Esophagus mucosa (tissue), 1 donor: ENCODE results near the gene TIMM21. TPM values are rescaled to one million over a fixed set of nuclear protein-coding genes. Genes with fewer than 3 reads are reported as not detected.
A peak's percentile ranks its signal among the peaks of the same experiment; 100 is the strongest.

Experiments
- ATAC-seq: fragments of 200-7000 bp; cut with Tn5 transposase; one replicate; pipeline ENCODE4 v1.9.1; 2020
- total RNA-seq: library from RNA; stranded (reverse); gene quantifications from one replicate; pipeline ENCODE4 v1.2.4, GENCODE V29; 2023
- donor health status: DM: yes; HTN: yes; CAD: no.

The TIMM21 gene
- total RNA-seq, 1 donor from 2014 or later: 23.2 TPM

DNA sequence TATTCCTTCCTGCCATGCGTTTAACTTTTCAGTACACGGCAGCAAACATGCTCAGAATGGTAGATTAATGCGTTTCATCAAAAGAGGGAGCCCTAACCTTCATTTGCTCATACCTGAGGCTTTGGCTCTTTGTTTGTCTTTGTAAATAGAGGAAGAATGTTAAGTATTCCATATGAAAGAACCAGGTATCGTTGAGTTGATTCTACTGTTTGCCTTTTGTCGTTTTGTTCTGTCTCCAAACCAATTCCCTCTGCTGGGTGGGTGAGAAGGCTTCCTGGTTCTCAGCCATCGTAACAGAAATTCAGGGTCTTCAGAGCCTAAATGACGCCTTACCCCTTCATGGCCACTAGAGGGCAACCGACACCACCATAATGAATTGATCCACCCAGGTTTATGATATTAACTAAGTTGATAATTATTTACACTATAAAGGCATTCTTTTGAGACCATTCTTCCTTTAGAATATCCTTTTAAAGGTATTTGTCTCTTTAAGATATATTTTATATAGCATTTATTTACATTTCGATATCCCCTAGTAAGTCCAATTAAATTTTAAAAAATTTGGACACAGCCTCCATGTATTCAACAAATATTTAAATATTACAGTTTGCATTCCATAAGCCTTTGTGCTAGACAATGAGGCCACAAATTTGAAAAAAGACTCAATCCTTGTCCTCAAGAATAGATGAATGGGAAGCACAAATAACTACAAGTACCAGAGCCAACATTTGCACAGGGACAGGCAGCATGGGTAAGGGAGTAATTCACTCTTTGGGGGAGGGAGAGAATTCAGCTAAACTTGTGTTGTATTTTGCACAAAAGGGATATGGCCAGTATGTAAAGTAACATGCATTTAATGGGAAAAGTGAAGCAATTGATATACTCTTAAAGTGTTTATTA lies 48.1 kb downstream of the TIMM21 start:
- ATAC-seq: peak; percentile 74

DNA sequence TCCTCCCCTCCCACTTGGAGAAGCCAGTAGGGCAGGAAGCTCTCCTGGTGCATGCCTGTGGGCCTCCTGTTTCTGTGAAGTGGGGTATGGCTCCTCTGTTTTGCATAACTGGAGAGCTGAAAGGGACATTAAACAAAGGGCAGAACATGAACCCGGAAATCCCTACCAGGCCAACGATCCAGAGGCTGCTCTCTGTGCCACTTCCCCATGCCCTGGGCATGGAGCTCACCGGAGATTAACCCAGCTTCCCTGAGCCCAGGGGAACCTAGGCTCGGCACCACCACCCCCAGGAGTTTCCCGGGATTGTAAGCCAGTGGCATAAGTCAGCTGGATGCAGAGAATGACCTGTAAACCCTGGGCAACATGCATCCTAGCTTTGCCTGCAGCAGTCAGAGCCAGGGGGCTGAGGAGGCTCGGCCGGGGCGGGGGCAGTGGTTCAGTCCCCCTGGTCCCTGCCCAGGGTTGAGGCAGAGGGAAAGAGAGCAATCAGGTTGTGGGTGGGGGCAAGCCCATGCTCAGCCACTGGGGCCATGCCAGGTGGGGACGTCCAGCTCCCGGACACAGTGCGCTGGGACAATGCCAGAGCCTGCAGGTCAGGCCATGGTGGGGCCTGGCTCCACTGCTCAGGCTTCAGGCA lies 49.5 kb downstream of the TIMM21 start:
- ATAC-seq: peak; percentile 30

- ATAC-seq: peak; percentile 31
These were observed 50.1 kb downstream of the TIMM21 start for GRCh38 chr18:74198453-74198852.

DNA sequence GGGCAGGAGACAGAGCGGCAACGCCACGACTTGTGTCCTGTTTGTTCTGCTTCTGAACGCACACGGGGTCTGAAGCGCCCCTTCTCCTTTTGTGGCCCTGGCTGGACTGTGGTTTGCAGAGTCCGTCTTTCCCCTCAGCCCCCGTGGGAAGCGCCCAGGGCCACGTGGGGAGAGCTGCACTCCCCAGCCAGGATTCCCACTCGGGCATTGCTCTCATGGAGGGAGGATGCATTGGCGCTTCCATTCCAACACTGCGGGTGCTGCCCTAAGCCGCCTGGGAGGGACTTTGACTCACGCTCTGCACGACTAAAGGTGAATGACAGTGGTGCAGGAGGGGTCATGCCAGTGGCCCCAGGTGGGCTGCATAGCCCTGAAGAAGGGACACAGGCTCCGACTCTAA lies 52.5 kb downstream of the TIMM21 start:
- no peak for ATAC-seq

DNA sequence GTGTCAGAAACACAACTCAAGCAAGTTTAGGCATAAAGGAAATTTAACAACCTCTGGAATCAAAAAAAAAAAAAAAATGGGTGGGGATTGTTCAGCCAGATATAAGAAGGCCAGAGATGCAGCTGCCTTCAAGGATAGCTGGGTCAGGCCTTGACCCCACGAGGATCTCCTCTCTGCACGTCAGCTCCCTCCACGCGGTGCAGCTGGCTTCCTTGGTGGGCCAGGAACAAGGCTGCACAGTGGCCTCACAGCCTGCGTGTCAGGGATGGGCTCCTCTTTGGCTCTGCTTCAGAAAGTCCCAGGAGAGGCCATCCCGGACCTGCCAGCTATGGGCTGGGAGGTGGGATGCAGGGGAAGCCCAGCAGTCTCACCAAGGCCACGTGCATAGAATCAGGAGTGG lies 55.5 kb downstream of the TIMM21 start:
- no peak for ATAC-seq

- no peak for ATAC-seq
These were observed 56.3 kb downstream of the TIMM21 start for GRCh38 chr18:74204526-74205152.

Other genes with a start within 250 kb of the TIMM21 start
- 0.76 TPM for gene FBXO15, start 689 bp upstream of the TIMM21 start, total RNA-seq
- gene CYB5A, start 143.4 kb downstream of the TIMM21 start, total RNA-seq: 74.4 TPM
- gene C18orf63, start 167.3 kb downstream of the TIMM21 start, total RNA-seq: not detected